Keratinocyte (primary cell): Measurements from ENCODE around the gene ADCY10. TPM values are rescaled to one million over a fixed set of nuclear protein-coding genes. Genes with fewer than 3 reads are reported as not detected.

ENCODE experiments used
- DNase-seq: peaks from one replicate; pipeline ENCODE4 v3.0.0-alpha.2; 2011; ENCODE audit warnings: low read depth, missing footprints, low spot score
- FAIRE-seq: peaks from 2 replicates; lab custom pipeline; 2011; peaks lifted over from hg19 to GRCh38; lab: Jason Lieb, UNC
- H2AFZ ChIP-seq: 2 replicates; pipeline ENCODE4 v1.6.0; 2012; ENCODE audit warnings: low read length, control low read depth, inconsistent platforms; ENCODE audit not compliant: control insufficient read depth
- H3K27ac ChIP-seq: 2 replicates; pipeline ENCODE4 v1.5.1; 2011; ENCODE audit warnings: low read length; ENCODE audit not compliant: control insufficient read depth, insufficient read depth
- H3K27me3 ChIP-seq: 3 replicates; pipeline ENCODE4 v1.6.0; 2011; ENCODE audit warnings: low read length; ENCODE audit not compliant: control insufficient read depth, insufficient read depth; ENCODE audit errors: extremely low read depth
- H3K36me3 ChIP-seq, 2 experiments: 2 replicates in 1 of 2; 3 replicates in 1 of 2; pipeline ENCODE4 v1.5.1; 2011; ENCODE audit warnings: low read length in 2 of 2, mild to moderate bottlenecking in 1 of 2; ENCODE audit not compliant: control insufficient read depth in 2 of 2, insufficient read depth in 2 of 2; ENCODE audit errors: extremely low read depth in 1 of 2
- H3K4me1 ChIP-seq: 3 replicates; pipeline ENCODE4 v1.5.1; 2011; ENCODE audit warnings: low read length; ENCODE audit not compliant: control insufficient read depth, insufficient read depth; ENCODE audit errors: extremely low read depth
- H3K4me2 ChIP-seq: 3 replicates; pipeline ENCODE4 v1.6.0; 2011; ENCODE audit warnings: low read depth, low read length; ENCODE audit not compliant: control insufficient read depth, insufficient read depth; ENCODE audit errors: extremely low read depth
- H3K4me3 ChIP-seq, 3 experiments: fragments of 200-600 bp in 1 of 3; sonication (generic) in 1 of 3; 2 replicates in 2 of 3; 3 replicates in 1 of 3; pipeline ENCODE4 v1.5.1; 2011 to 2016; ENCODE audit warnings: low read length in 3 of 3, mild to moderate bottlenecking in 3 of 3, control low read depth in 2 of 3, inconsistent platforms in 1 of 3, low read depth in 1 of 3, mixed read lengths in 1 of 3, mixed run types in 1 of 3, moderate library complexity in 1 of 3; ENCODE audit not compliant: control insufficient read depth in 2 of 3, insufficient read depth in 2 of 3; ENCODE audit errors: extremely low read depth in 1 of 3
- H3K79me2 ChIP-seq: 2 replicates; pipeline ENCODE4 v1.6.0; 2012; ENCODE audit warnings: low read length; ENCODE audit not compliant: control insufficient read depth, insufficient read depth
- H3K9ac ChIP-seq: 3 replicates; pipeline ENCODE4 v1.6.0; 2011; ENCODE audit warnings: low read length; ENCODE audit not compliant: control insufficient read depth, insufficient read depth; ENCODE audit errors: extremely low read depth
- H3K9me1 ChIP-seq: 3 replicates; pipeline ENCODE4 v1.6.0; 2011; ENCODE audit warnings: low read length; ENCODE audit not compliant: control insufficient read depth, insufficient read depth; ENCODE audit errors: extremely low read depth
- H3K9me3 ChIP-seq: 2 replicates; pipeline ENCODE4 v1.5.1; 2012; ENCODE audit warnings: low read depth, low read length; ENCODE audit not compliant: control insufficient read depth
- H4K20me1 ChIP-seq: 3 replicates; pipeline ENCODE4 v1.6.0; 2011; ENCODE audit warnings: low read length; ENCODE audit not compliant: control insufficient read depth, insufficient read depth; ENCODE audit errors: extremely low read depth
- EZH2 ChIP-seq: IDR thresholded peaks from one replicate; pipeline ENCODE4 v1.6.1; 2012; ENCODE audit warnings: inconsistent platforms, mild to moderate bottlenecking, low read length, moderate library complexity
- dilution Hi-C: fragments of 300-500 bp; cut with MboI; formaldehyde crosslinking; loops from one replicate; pipeline ENCODE4 v1.7.0; 2020; ENCODE audit warnings: low sequenced_read_pairs; ENCODE audit not compliant: extremely low pct_ligation_motif_present
- polyA plus RNA-seq, 5 experiments: library from polyadenylated mRNA; depleted of rRNA in 3 of 5; stranded (reverse) in 3 of 5; stranded (forward) in 1 of 5; unstranded in 1 of 5; fragments of >200 nt; gene quantifications; 1 replicate in 1 of 5; 2 replicates in 3 of 5; 3 replicates in 1 of 5; pipeline versions ENCODE4 v1.2.1 to v1.2.3, GENCODE V29; 2011 to 2012; ENCODE audit warnings: missing spikeins in 2 of 5, low read depth in 1 of 5, low replicate concordance in 1 of 5
- TF ChIP-seq, protein P1 (sequence below), 3 experiments: IDR thresholded peaks in 1 of 3; conservative IDR thresholded peaks in 1 of 3; optimal IDR thresholded peaks in 1 of 3; 2 replicates in 2 of 3; 3 replicates in 1 of 3; pipeline versions ENCODE3 to v1.5.1; 2011; ENCODE audit warnings: low read length in 3 of 3, mild to moderate bottlenecking in 3 of 3, moderate library complexity in 2 of 3, control low read depth in 1 of 3, inconsistent platforms in 1 of 3; ENCODE audit not compliant: insufficient read depth in 2 of 3; ENCODE audit errors: extremely low read depth in 1 of 3

Gene ADCY10
- polyA plus RNA-seq, 1 donor (not counting 4 experiments of a cell fraction or from before 2014, with no cell fraction given), result 0.04 TPM

DNA sequence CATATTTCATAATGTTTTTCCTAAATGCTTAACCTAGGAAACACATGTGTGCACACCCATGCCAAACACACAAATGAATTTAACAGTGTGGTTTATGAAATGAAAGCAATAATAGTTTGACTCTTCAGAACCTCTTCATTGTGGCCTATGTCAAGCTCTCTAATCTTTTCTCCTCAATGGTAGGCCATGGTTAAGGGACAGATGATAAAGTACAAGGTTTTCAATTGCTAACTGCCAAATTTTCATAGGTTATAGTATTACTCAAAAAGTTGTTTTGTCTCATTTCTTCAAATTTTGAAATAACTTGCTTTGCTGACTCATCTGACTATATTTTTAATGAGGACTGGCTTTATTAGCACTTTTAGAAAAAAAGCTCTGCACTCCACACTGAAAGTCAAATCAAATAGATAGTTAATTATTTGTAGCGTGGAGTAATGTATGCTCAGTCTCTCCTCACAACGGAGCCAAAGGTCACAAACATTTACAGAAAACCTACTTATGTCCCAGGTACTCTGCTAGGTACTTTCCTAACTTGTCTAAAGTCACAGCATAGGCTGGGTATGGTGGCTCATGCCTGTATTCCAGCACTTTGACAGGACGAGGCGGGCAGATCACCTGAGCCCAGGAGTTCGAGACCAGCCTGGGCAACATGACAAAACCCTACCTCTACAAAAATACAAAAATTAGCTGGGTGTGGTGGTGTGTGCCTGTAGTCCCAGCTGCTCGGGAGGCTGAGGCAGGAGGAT, 3.0 kb upstream of the ADCY10 start:
- no peaks in the 10 kb centered on the region for H3K9me1 ChIP-seq

DNA sequence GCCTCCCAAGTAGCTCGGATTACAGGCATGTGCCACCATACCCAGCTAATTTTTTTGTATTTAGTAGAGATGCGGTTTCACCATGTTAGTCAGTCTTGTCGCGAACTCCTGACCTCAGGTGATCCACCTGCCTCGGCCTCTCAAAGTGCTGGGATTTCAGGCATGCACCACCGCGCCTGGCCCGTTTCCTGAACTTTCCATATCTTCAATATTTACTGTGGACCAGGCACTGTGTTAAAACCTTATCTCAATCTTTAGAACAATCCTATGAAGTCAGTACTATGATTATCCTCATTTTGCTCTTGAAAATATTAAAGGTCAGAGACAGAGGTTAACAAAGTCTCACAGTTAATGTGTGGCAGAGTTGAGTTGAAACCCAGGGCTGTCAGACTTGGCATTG, 1.6 kb upstream of the ADCY10 start:
- H3K36me3 ChIP-seq, result peaks cover 0 to 2% of the 10 kb centered on the region in 2 experiments
- no peaks in the 10 kb centered on the region for H3K9me1 ChIP-seq
- no peak overlapping the region for H3K4me3 ChIP-seq
- DNase-seq (no peak), FAIRE-seq (no peak)
- no peaks in the 10 kb centered on the region for H3K27me3 ChIP-seq
- no peak overlapping the region for H3K27ac ChIP-seq
- H4K20me1 ChIP-seq, result no peaks in the 10 kb centered on the region
- TF ChIP-seq EZH2, result no peak
- TF ChIP-seq, protein P1, sequence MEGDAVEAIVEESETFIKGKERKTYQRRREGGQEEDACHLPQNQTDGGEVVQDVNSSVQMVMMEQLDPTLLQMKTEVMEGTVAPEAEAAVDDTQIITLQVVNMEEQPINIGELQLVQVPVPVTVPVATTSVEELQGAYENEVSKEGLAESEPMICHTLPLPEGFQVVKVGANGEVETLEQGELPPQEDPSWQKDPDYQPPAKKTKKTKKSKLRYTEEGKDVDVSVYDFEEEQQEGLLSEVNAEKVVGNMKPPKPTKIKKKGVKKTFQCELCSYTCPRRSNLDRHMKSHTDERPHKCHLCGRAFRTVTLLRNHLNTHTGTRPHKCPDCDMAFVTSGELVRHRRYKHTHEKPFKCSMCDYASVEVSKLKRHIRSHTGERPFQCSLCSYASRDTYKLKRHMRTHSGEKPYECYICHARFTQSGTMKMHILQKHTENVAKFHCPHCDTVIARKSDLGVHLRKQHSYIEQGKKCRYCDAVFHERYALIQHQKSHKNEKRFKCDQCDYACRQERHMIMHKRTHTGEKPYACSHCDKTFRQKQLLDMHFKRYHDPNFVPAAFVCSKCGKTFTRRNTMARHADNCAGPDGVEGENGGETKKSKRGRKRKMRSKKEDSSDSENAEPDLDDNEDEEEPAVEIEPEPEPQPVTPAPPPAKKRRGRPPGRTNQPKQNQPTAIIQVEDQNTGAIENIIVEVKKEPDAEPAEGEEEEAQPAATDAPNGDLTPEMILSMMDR (optimal IDR thresholded peaks at IDR 0.05 in 1 of 3, IDR thresholded peaks at IDR 0.05 in 1 of 3, conservative IDR thresholded peaks at IDR 0.05 in 1 of 3; ENCODE audit: extremely low read depth in 1 of 3, insufficient read depth in 2 of 3, low read length in 3 of 3), result no peak
- dilution Hi-C loops, result no loop called here
- no peak overlapping the region for H2AFZ ChIP-seq
- no peak overlapping the region for H3K9ac ChIP-seq
- H3K79me2 ChIP-seq, result no peaks in the 10 kb centered on the region
- H3K4me1 ChIP-seq, result peaks cover 10% of the 10 kb centered on the region
- H3K4me2 ChIP-seq, result no peak overlapping the region
- H3K9me3 ChIP-seq, result no peaks in the 10 kb centered on the region

More for the DNA sequence above, 3.0 kb upstream of the ADCY10 start:
- no peak overlapping the region for H3K4me3 ChIP-seq
- dilution Hi-C loops, result no loop called here
- DNase-seq (no peak), FAIRE-seq (no peak)
- no peak overlapping the region for H3K27ac ChIP-seq
- H3K27me3 ChIP-seq, result no peaks in the 10 kb centered on the region
- H3K9ac ChIP-seq, result no peak overlapping the region
- no peak for TF ChIP-seq EZH2
- TF ChIP-seq, protein P1 (optimal IDR thresholded peaks at IDR 0.05 in 1 of 3, IDR thresholded peaks at IDR 0.05 in 1 of 3, conservative IDR thresholded peaks at IDR 0.05 in 1 of 3; ENCODE audit: extremely low read depth in 1 of 3, insufficient read depth in 2 of 3, low read length in 3 of 3), result no peak
- no peak overlapping the region for H3K4me2 ChIP-seq
- peaks cover 0 to 2% of the 10 kb centered on the region in 2 experiments for H3K36me3 ChIP-seq
- H4K20me1 ChIP-seq, result no peaks in the 10 kb centered on the region
- no peaks in the 10 kb centered on the region for H3K79me2 ChIP-seq
- H3K4me1 ChIP-seq, result no peaks in the 10 kb centered on the region
- H2AFZ ChIP-seq, result no peak overlapping the region
- no peaks in the 10 kb centered on the region for H3K9me3 ChIP-seq
